DMS79 (cell line): Measurements from ENCODE around the gene TFRC.
"Not testable (repeated sequence)": the region's sequence is repeated elsewhere in the genome, so short reads cannot be mapped to it uniquely, and the experiment has no call there.

Source experiments
- DNase-seq: peaks from one replicate; lab custom pipeline; 2025; lab: John Stamatoyannopoulos, UW

The TFRC gene

GRCh38 chr3:196081002-196081833, 672 bp downstream of the TFRC start:
- peak; percentile 57 for DNase-seq

DNA sequence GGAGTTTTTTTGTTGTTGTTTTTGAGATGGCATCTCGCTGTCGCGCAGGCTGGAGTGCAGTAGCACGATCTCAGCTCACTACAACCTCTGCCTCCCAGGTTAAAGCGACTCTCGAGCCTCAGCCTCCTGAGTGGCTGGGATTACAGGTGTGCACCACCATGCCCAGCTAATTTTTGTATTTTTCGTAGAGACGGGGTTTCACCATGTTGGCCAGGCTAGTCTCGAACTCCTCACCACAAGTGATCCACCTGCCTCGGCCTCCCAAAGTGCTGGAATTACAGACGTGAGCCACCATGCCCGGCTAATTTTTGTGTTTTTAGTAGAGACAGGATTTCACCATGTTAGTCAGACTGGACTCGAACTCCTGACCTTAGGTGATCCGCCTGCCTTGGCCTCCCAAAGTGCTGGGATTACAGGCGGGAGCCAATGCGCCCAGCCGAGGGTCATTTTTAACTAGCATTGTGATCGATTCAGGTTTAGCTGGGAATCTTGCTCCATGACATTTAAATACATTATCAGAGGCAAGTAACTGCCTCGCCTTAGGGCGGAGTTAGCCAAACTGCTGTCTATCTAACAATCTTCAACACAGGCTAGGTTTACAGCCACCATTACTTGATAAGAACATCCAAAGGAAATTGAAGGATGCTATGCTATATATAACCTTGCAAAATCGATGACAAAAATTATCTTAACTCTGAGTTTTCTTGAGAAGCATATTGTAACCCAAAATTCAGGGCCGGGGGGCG, 1.6 kb downstream of the TFRC start:
- not testable (repeated sequence) for DNase-seq

DNA sequence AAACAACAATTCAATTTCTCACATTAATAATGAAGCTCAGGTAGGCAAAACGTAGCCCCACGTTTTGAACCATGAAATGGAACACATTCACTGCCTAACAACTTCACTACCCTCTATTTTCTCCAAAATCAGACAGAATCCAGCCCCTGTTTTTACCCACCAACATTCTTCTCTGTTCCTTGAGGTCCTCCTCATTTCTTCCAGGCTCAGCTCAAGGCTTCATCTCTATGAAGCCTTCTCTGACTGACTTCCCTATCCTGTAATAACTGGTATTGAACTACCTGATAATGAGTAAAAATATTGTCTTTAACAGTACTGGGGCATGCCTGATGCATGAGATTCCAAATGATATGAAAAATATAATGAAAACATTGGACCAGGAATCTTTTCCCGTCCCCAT, 2.2 kb downstream of the TFRC start:
- no peak for DNase-seq

GRCh38 chr3:196075013-196075412, 6.9 kb downstream of the TFRC start:
- no peak for DNase-seq

DNA sequence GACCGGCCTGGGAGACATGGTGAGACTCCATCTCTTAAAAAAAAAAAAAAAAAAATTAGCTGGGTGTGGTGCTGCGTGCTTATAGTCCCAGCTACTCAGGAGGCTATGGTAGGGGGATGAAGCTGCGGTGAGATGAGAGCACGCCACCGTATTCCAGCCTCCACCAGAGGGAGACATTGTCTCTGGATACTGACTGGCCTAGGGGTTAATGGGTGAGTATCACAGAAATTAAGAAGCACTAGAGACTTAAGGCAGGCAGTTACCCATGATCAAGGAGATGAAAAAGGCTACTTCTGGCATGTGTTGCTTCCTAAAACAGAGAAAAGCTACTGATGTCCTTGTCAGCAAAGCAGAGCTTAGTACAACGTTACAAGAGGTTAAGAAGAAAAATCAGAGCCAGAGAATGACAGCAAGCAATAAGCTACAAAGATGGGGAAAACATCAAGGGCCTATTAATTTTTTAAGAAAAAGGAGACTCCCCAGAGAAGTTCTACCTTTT, 8.6 kb downstream of the TFRC start:
- peak; percentile 58 for DNase-seq

GRCh38 chr3:196072313-196072712, 9.6 kb downstream of the TFRC start:
- DNase-seq = no peak

DNA sequence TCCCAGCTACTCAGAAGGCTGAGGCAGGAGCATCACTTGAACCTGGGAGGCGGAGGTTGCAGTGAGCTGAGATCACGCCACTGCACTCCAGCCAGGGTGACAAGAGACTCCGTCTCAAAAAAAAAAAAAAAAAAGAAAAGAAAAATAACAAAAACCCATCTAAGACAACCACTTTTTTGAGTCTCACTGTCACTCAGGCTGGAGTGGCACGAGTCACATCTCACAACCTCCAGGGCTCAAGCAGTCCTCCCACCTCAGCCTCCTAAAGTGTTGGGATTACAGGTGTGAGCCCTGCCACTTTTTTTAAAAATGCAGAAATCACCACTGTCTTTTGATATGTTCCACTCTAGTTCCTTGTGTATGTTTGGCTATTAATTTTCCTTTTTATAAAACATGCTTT, 13.1 kb downstream of the TFRC start:
- not testable (repeated sequence) for DNase-seq

DNA sequence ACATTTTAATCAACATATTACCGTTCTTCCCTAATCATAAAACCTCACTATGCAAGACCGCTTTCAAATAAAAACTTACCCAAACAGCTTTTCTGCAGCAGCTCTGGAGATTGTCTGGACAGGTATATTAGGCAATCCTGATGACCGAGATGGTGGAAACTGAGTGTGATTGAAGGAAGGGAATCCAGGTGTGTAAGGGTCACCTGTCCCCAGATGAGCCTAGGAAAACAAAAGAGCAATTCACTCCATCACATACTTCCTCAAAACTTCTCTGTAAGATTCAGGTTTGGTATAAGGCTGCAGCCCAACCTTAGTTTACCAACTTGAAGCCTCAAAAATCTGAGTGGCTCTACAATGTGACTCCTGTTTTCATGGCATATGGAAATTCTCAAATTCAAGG, 14.5 kb downstream of the TFRC start:
- no peak for DNase-seq

GRCh38 chr3:196063971-196064370, 17.9 kb downstream of the TFRC start:
- no peak for DNase-seq

GRCh38 chr3:196063456-196063855, 18.4 kb downstream of the TFRC start:
- DNase-seq = no peak

GRCh38 chr3:196063049-196063448, 18.8 kb downstream of the TFRC start:
- no peak for DNase-seq

GRCh38 chr3:196060834-196061233, 21.1 kb downstream of the TFRC start:
- no peak for DNase-seq

GRCh38 chr3:196057760-196058331, 24.0 kb downstream of the TFRC start:
- DNase-seq = no peak

GRCh38 chr3:196056371-196056770, 25.5 kb downstream of the TFRC start:
- DNase-seq = not testable (repeated sequence)

GRCh38 chr3:196055683-196056270, 26.1 kb downstream of the TFRC start:
- DNase-seq = no peak

GRCh38 chr3:196055240-196055639, 26.6 kb downstream of the TFRC start:
- DNase-seq = no peak

DNA sequence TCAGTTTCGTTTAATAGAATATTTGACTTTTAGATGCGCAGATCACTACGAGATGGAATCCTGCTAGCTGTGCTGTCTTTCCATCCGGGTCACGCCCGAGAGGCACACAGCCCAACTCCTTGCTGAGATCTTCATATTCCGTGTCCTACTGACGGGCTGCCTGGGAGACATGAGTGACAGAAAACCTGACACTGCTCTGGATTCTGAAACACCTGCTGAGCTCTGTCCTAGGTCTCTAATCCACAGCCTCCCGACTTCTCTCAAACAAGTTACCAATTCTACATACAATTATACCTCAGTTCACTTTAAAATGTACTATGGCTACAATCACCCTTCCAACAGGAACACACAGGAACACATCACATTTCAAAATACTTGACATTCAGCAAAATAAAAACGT, 27.2 kb downstream of the TFRC start:
- no peak for DNase-seq

- DNase-seq = no peak
These were observed 28.4 kb downstream of the TFRC start for GRCh38 chr3:196053487-196053886.

DNA sequence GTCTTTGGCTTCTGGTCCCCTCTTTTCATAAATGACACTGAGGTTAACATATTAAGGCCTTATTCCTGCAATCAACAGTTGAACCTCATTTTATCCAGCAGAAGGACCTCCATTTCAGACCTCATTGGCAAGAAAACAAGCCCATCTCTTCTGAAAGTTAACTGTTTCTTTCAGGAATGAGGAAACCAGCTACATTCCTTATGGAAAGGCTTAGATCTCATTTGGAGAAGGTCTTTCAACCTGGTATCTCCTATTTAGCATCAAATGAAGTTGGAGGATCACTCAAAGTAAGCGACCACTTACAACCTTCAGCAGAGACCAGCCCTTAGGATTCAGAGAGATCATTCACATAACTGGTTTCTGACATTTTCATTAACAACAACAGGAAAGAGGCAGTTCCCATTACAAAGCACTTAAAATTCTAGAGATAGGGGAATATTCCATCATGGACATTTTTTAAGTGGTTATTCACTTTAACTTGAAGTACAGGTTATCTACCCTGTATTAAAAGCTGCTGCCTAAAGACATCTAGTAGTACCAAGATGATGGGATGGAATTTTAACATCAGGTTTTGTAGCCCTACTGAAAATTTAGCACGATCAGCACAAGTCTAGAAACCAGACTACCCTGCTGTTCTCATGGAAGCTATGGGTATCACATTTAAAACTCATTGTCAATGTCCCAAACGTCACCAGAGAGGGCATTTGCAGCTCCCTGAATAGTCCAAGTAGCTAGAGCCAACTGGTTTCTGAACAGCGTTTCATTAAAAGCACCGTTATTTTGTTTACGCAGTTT, 30.4 kb downstream of the TFRC start:
- no peak for DNase-seq

DNA sequence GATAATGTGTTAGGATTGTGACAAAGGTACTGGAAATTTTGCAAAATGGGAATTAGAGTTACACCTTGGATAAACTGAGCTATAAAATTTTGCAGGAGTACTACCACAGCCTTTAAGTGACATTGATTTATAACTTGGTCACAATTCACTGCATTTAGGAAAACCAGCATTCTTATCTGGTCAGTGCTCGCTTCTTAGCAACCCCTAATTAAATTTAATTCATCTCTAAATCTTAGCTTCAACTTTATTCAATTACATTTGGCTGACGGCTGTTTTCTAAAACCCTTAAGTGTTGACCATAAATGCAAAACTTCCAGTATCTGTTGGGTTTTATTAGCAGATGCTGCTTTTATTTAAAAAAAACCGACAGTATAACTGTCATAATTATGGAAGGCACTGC, 31.3 kb downstream of the TFRC start:
- DNase-seq = no peak

GRCh38 chr3:196049653-196050052, 32.2 kb downstream of the TFRC start:
- no peak for DNase-seq
